Muscle of back (tissue), 11 donors: ENCODE results near the gene EVL. TPM values are rescaled to one million over a fixed set of nuclear protein-coding genes. Genes with fewer than 3 reads are reported as not detected.
A peak's percentile ranks its signal among the peaks of the same experiment; 100 is the strongest.
"Not testable (repeated sequence)": the region's sequence is repeated elsewhere in the genome, so short reads cannot be mapped to it uniquely, and the experiment has no call there.

Experiments used
- DNase-seq, 3 donors: peaks; one replicate each; pipeline versions ENCODE4 v3.0.0 to v3.0.0-alpha.2; 2013
- polyA plus RNA-seq, 10 donors: library from polyadenylated mRNA; unstranded; fragments of 120-200 nt; gene quantifications; one replicate each; pipeline ENCODE4 v1.2.1, GENCODE V29; 2013; ENCODE audit not compliant: insufficient read length in 10 of 10

The EVL gene
- polyA plus RNA-seq, 10 donors, result 51.3 to 84.3 (median 65.4) TPM

DNA sequence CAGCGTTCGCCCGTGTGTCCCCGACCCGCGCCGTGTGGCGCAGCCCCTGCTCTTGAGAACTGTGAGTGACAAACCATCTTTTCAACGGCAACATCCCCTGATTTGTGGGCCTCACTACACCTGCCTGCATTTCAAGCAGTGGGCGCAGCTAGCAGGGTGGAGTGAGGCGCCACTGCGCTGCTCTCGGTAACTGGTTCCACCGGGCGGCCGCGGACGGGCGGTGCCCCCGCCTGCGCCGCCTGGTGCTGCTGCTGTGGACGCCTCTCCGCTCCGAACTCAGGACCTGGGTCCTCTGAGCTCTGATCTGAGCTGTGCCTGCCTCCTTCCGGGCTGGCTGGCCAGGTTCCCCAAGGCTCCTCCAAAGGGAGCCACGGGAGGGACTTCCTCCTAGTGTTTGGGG, 100.2 kb downstream of the EVL start:
- no peak for DNase-seq

DNA sequence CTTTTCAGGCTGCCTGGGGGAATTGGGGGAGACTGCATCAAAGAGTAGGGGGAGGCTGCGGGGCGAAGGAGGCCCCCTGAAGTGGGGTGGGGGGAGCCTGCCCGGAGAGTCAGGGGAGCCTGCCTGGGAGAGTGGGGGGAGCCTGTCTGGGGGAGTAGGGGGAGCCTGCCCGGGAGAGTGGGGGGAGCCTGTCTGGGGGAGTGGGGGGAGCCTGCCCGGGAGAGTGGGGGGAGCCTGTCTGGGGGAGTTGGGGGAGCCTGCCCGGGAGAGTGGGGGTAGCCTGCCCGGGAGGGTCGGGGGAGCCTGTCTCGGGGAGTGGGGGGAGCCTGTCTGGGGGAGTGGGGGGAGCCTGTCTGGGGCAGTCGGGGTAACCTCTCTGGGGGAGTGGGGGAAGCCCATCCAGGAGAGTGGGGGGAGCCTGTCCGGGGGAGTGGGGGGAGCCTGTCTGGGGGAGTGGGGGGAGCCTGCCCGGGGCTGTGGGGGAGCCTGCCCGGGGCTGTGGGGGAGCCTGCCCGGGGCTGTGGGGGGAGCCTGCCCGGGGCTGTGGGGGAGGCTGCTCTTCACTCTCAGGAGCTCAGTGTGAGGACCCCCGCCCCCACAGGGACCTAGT, 100.7 kb downstream of the EVL start:
- no peak for DNase-seq

GRCh38 chr14:100168506-100168905, 103.3 kb downstream of the EVL start:
- DNase-seq, result no peak

- DNase-seq, result no peak
These were observed 105.7 kb downstream of the EVL start for GRCh38 chr14:100170880-100171279.

GRCh38 chr14:100172811-100173210, 107.6 kb downstream of the EVL start:
- no peak for DNase-seq

DNA sequence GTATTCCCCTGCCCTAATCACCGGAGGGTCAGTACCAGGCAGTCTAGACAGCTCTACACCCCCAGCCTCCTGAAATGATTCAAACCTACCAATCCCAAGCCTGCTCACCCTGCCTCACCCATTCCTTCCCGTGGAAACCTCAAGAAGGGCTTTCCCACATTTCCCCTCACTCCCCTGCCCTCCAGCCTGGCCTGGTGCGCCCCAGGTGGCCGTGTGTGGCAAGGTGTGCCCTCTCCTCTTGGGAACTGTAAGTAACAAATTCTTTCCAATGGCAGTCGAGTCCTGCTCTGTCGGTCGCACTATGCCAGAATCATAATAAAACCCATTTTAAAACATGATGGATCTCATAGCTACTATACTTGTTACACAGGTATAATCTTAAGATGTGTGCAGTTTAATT, 108.1 kb downstream of the EVL start:
- no peak for DNase-seq

GRCh38 chr14:100176811-100177327, 111.6 kb downstream of the EVL start:
- DNase-seq, result no peak

- no peak for DNase-seq
These were observed 113.5 kb downstream of the EVL start for GRCh38 chr14:100178691-100179090.

- DNase-seq, result not testable (repeated sequence)
These were observed 115.4 kb downstream of the EVL start for GRCh38 chr14:100180671-100181070.

DNA sequence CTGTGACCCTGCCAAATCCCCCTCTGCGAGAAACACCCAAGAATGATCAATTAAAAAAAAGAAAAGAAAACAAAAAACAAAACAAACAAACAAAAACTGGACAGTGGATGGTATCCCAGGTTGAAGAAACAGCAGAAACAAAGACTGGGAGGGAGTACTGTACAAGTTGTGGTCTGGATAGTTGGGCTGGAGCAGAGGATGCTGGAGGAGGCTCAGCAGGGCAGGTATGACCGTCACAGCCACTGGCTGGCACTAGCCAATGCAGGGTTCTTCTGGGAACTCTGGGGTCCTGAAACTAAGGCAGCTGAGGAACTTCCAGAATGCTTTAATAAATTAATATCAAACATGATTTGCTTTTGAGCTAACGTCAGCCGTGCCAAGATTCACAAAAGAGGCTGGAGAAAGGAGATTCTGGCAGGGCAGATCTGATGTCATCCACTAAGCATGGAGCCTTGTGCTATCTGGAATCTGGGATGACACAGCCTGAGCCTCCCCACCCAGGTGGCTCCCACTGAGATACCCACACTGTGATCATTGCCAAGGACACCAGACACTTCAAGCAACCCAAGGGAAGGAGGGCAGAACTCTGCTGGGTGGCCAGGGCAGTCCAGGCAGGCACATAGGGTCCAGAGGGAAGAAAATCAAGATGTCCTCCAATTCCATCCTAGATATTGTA, 116.8 kb downstream of the EVL start:
- peak in 1 of 3 donors; percentile 26 for DNase-seq

GRCh38 chr14:100187247-100187833, 122.1 kb downstream of the EVL start:
- no peak for DNase-seq

DNA sequence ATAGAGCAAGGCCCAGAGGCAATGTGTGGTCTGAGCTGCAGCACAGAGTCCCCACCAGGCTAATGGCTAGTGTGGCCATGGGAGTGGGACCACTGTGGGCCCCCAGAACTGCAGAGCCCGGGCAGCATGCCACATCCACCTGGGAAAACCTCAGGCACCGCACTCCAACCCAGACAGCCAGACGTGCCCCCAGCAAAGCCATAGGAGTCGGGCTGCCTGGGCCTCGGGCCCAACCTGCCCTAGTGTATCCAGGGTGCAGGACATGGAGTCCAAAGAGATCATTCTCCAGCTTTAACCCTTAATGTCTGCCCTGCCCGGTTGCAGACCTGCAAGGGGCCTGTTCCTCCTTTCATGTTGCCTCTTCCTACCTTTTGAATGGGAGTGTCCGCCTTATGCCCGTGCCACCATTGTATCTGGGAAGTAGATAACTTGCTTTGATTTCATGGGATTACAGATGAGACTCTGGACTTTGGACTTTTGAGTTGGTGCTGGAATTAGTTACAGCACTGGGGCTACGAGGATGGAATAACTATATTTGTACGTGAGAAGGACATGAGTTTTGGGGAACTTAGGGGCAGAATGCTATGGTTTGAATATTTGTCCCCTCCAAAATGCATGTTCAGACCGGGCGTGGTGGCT, 123.3 kb downstream of the EVL start:
- no peak for DNase-seq

DNA sequence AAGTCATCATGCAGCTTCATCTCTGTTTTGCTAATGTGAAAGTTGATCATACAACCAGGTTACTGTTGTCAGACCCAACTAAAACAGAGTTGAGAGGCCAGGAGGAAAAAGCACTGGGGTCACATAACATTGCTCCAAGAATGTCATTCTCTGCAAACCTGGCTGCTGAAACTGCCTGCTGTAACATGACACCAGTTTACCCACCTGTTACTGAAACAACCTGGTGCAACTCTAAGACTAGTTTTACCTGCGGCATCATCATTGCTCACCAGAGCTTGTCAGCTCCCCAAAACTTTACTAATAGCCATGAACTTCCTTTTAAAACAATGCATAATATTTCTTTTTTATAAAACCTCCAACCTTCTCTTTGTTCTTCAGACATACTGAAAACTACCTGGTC, 124.9 kb downstream of the EVL start:
- DNase-seq, result no peak

DNA sequence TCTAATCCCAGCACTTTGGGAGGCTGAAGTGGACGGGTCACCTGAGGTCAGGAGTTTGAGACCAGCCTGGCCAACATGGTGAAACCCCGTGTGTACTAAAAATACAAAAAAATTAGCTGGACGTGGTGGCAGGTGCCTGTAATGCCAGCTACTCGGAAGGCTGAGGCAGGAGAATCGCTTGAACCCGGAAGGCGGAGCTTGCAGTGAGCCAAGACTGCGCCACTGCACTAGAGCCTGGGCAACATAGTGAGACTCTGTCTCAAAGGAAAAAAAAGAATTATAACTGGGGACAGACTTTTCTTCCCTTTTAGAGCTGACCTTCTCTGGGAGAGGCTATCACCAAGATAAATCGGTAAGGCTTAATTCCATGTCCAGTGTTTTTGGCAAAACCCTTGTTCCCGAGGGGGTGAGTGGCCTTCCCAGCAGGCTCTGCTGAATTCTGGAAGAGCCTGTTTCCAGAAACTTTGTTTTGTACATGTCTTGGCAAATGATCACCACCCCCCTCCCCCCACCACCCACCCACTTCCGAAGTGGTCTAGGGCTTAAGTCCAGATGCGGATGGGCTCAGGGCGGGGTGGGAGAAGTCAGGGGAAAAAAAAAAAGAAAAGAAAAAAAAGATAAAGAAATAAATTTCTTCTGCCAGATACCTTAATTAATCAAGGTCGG, 126.5 kb downstream of the EVL start:
- DNase-seq, result peak in 1 of 3 donors; percentile 15

DNA sequence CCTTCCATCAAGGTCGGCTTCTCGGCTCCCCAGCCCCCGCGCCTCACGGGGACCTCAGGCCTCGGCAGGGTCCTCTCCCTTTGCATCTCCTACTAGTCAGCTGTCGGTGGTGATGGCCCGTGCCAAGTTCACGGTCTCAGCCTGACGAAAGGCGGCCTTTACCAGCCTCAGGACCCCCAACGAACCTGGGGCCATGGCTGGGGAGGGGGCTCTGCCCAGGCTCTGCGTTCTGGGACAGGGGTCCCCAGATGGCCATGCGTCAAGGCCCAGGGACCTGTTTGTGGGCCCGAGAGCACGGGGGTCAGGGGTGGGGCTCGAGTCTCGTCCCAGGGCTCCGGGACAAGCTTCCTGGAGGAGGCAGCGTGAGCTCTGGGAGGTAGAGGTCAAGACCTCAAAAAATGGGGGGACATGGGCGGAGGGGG, 127.0 kb downstream of the EVL start:
- DNase-seq, result peak in 1 of 3 donors; percentile 7

DNA sequence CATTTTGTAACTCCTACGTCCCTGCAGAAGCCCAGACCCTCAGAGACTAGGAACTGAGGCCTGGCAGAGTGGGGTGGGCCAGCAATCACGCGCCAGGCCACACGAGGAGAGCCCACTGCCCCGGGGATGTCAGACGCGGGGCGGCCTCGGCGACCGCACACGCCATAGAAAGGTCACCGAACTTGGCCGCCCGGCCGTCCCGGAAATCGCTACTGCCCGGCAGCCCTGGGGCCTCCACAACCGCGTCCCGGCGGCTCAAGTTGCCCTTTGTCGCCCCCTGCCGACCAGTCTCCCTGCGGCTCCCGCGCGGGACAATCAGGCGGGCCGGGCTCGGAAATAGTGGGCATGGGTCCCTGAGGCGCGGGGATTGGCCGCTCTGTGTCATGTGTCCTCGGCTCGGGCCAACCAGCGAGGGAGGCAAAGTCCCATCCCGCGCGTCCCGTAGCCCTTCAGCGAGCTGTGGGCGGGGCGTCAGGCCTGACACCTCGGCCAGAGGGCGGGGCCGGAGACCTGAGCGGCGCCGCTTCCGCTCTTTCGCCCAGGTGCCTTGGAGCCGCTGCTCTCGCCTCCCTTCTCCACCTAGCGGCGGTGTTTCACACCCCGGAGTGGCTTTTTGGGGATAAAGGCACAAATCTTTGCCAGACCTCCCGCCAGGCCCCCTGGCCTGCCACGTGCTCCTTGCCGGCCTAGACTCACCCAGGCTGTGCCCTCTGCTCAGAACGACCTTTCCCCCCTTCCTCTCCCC, 127.6 kb downstream of the EVL start:
- DNase-seq, result peak; percentile 98 to 99 (median 99)

Other genes starting within 250 kb of the EVL start
- 1 to 10 TPM in 1 of 10 donors, under 1 TPM in 9; 0.17 to 1.2 (median 0.46) TPM for gene DEGS2, start 94.2 kb downstream of the EVL start, polyA plus RNA-seq
- 10 to 100 TPM; 62.4 to 90.3 (median 75.2) TPM for gene YY1, start 173.7 kb downstream of the EVL start, polyA plus RNA-seq
- gene SLC25A29, start 241.0 kb downstream of the EVL start, polyA plus RNA-seq, result 10 to 100 TPM; 20.7 to 51.5 (median 25.0) TPM